ENCODE results near the gene PI4K2A. TPM values are rescaled to one million over a fixed set of nuclear protein-coding genes. Genes with fewer than 3 reads are reported as not detected.
"Not testable (repeated sequence)": the region's sequence is repeated elsewhere in the genome, so short reads cannot be mapped to it uniquely, and the experiment has no call there.

Gene PI4K2A
- total and polyA plus RNA-seq, 2 donors (not counting 1 experiment from before 2014, with no cell fraction given), result 26.6 to 30.7 TPM

DNA sequence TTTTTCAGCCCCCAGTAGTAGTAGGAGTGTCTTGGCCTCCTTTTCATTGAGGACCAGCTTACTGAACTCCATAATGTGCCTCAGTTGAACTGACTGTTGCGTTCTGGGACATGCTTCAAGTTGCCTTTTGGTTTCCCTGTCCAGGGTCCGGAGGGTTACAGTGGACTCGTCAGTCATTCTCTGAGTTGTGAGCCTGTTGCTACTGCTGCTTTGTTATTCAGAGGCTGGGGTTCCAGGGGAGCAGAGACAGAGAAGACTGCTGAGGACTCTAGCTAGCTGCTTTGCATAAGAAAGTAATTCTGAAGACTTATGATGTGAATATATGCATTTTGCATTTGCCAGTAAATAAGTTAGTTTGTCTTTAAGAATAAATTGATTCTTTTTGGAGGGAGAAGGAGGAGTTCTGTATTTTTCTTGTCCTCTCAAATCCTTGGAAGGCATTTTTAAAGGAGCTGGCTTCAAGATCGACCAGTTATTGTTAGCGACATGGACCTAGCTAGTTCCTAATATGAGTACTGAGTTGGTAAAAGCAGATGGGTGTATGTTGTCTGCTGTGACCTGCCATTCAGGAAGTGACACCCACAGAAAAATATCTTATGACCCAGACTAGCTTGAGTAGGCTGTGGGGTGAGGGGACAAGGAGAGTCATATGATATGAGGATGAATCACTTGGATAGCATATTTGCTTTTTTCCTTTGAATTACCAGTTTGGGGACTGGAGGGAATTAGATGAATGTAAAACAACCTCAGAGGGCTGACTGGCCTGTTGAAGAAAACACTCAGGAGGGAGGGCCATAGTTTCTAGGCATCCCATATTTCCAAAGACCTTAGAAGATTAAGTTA is 8.3 kb downstream of the PI4K2A start:
- Histone ChIP-seq H3K9me3 (ENCODE audit: control insufficient read depth, insufficient read depth, low read depth, low read length) (no peaks in the 10 kb centered on the region), H2AFZ (ENCODE audit: low read length) (no peak overlapping the region), H3K79me2 (ENCODE audit: control insufficient read depth, insufficient read depth, low read length) (peaks cover 45% of the 10 kb centered on the region), H3K4me2 (ENCODE audit: extremely low read depth, insufficient read depth, low read length) (peak overlapping the region; percentile 46), H3K27ac (ENCODE audit: insufficient read depth, low read length) (peak overlapping the region; percentile 42), H3K27me3 (ENCODE audit: control insufficient read depth, insufficient read depth, low read length) (no peaks in the 10 kb centered on the region), H3K4me1 (ENCODE audit: control insufficient read depth, extremely low read depth, insufficient read depth, low read length) (peaks cover 14% of the 10 kb centered on the region), H3K4me3 (replicated peaks in 1 of 4; ENCODE audit: control extremely low read depth in 1 of 4, insufficient read depth in 1 of 4, low read depth in 3 of 4, low read length in 4 of 4) (peak overlapping the region in 1 of 4 experiments; percentile 6), H3K36me3 (ENCODE audit: control insufficient read depth, insufficient read depth, low read length) (peaks cover 14% of the 10 kb centered on the region), H3K9ac (ENCODE audit: insufficient read depth, low read length) (no peak overlapping the region), H4K20me1 (ENCODE audit: control insufficient read depth, extremely low read depth, insufficient read depth, low read length) (no peaks in the 10 kb centered on the region)
- peak; percentile 83 to 95 for DNase-seq (ENCODE audit: low read depth in 2 of 2)
- TF ChIP-seq EZH2 (IDR thresholded peaks at IDR 0.05; ENCODE audit: low read length, missing control alignments), result no peak
- TF ChIP-seq, protein P1, sequence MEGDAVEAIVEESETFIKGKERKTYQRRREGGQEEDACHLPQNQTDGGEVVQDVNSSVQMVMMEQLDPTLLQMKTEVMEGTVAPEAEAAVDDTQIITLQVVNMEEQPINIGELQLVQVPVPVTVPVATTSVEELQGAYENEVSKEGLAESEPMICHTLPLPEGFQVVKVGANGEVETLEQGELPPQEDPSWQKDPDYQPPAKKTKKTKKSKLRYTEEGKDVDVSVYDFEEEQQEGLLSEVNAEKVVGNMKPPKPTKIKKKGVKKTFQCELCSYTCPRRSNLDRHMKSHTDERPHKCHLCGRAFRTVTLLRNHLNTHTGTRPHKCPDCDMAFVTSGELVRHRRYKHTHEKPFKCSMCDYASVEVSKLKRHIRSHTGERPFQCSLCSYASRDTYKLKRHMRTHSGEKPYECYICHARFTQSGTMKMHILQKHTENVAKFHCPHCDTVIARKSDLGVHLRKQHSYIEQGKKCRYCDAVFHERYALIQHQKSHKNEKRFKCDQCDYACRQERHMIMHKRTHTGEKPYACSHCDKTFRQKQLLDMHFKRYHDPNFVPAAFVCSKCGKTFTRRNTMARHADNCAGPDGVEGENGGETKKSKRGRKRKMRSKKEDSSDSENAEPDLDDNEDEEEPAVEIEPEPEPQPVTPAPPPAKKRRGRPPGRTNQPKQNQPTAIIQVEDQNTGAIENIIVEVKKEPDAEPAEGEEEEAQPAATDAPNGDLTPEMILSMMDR (conservative IDR thresholded peaks at IDR 0.05 in 1 of 2, IDR thresholded peaks at IDR 0.05 in 1 of 2; ENCODE audit: low read depth in 1 of 2, low read length in 2 of 2), result no peak

- H3K9me3 ChIP-seq (ENCODE audit: control insufficient read depth, insufficient read depth, low read depth, low read length); H4K20me1 ChIP-seq (ENCODE audit: control insufficient read depth, extremely low read depth, insufficient read depth, low read length); DNase-seq (ENCODE audit: low read depth in 2 of 2); H3K4me3 ChIP-seq (replicated peaks in 1 of 4; ENCODE audit: control extremely low read depth in 1 of 4, insufficient read depth in 1 of 4, low read depth in 3 of 4, low read length in 4 of 4); H3K27me3 ChIP-seq (ENCODE audit: control insufficient read depth, insufficient read depth, low read length); H2AFZ ChIP-seq (ENCODE audit: low read length); H3K9ac ChIP-seq (ENCODE audit: insufficient read depth, low read length): not testable (repeated sequence)
- Histone ChIP-seq H3K27ac (ENCODE audit: insufficient read depth, low read length) (peak overlapping the region; percentile 42), H3K79me2 (ENCODE audit: control insufficient read depth, insufficient read depth, low read length) (peaks cover 41% of the 10 kb centered on the region), H3K4me2 (ENCODE audit: extremely low read depth, insufficient read depth, low read length) (peak overlapping the region; percentile 46), H3K36me3 (ENCODE audit: control insufficient read depth, insufficient read depth, low read length) (peaks cover 13% of the 10 kb centered on the region), H3K4me1 (ENCODE audit: control insufficient read depth, extremely low read depth, insufficient read depth, low read length) (peaks cover 14% of the 10 kb centered on the region)
Observed at GRCh38 chr10:97649405-97649750, 8.9 kb downstream of the PI4K2A start.

GRCh38 chr10:97650726-97651125 is 10.3 kb downstream of the PI4K2A start:
- no peaks in the 10 kb centered on the region for H3K27me3 ChIP-seq (ENCODE audit: control insufficient read depth, insufficient read depth, low read length)
- no peaks in the 10 kb centered on the region for H4K20me1 ChIP-seq (ENCODE audit: control insufficient read depth, extremely low read depth, insufficient read depth, low read length)
- H3K4me1 ChIP-seq (ENCODE audit: control insufficient read depth, extremely low read depth, insufficient read depth, low read length), result peaks cover 14% of the 10 kb centered on the region
- H2AFZ ChIP-seq (ENCODE audit: low read length), result no peak overlapping the region
- no peak overlapping the region for H3K4me2 ChIP-seq (ENCODE audit: extremely low read depth, insufficient read depth, low read length)
- peaks cover 11% of the 10 kb centered on the region for H3K36me3 ChIP-seq (ENCODE audit: control insufficient read depth, insufficient read depth, low read length)
- H3K9ac ChIP-seq (ENCODE audit: insufficient read depth, low read length), result no peak overlapping the region
- no peak overlapping the region for H3K27ac ChIP-seq (ENCODE audit: insufficient read depth, low read length)
- DNase-seq (ENCODE audit: low read depth in 2 of 2), result no peak
- H3K4me3 ChIP-seq (replicated peaks in 1 of 4; ENCODE audit: control extremely low read depth in 1 of 4, insufficient read depth in 1 of 4, low read depth in 3 of 4, low read length in 4 of 4), result no peak overlapping the region
- peaks cover 32% of the 10 kb centered on the region for H3K79me2 ChIP-seq (ENCODE audit: control insufficient read depth, insufficient read depth, low read length)
- TF ChIP-seq, protein P1 (conservative IDR thresholded peaks at IDR 0.05 in 1 of 2, IDR thresholded peaks at IDR 0.05 in 1 of 2; ENCODE audit: low read depth in 1 of 2, low read length in 2 of 2), result no peak
- no peak for TF ChIP-seq EZH2 (IDR thresholded peaks at IDR 0.05; ENCODE audit: low read length, missing control alignments)
- no peaks in the 10 kb centered on the region for H3K9me3 ChIP-seq (ENCODE audit: control insufficient read depth, insufficient read depth, low read depth, low read length)

All from fibroblast of lung (primary cell).